Measurements from ENCODE around the gene DCLK1. TPM values are rescaled to one million over a fixed set of nuclear protein-coding genes. Genes with fewer than 3 reads are reported as not detected.

Gene DCLK1
- total and polyA plus RNA-seq, 7 experiments from 2014 or later = not detected

DNA sequence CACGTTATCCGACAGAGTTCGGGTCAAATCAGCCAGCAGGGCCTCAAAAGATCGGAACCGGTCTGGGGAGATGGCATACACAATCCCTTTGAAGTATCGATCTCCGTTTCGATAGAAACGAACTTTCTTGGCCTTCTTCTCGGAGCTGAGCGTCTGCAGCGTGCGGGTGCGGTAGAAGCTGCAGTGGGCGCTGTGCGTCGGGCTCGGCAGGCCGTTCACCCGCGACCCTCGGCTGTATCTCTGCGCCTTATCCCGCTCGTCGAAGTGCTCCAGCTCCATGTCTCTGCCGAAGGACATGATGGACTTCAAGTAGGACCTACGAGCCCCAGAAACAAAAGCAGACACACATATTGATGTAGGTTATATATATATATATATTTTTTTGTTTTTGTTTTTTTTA is 5.3 kb downstream of the DCLK1 start:
- POLR2A ChIA-PET = no interaction called here
- H3K9me3 ChIP-seq (ENCODE audit: control insufficient read depth in 2 of 3, low read length in 3 of 3) = no peaks in the 10 kb centered on the region
- Mint-ChIP-seq H3K9me3 (peaks cover 0 to 3% (median 0%) of the 10 kb centered on the region in 11 donors), H3K27me3 (peaks cover 9 to 18% (median 16%) of the 10 kb centered on the region in 5 donors), H3K27ac (no peak overlapping the region), H3K4me3 (no peak overlapping the region), H3K4me1 (peaks cover 0 to 2% (median 0%) of the 10 kb centered on the region in 7 donors), H3K36me3 (no peaks in the 10 kb centered on the region)
- CTCF ChIA-PET = no interaction called here
- H3K36me3 ChIP-seq (ENCODE audit: control insufficient read depth in 2 of 3, insufficient read depth in 3 of 3, low read length in 3 of 3) = no peaks in the 10 kb centered on the region
- H3K4me3 ChIP-seq (ENCODE audit: low read length) = no peak overlapping the region
- intact Hi-C loops (cut with micrococcal nuclease) = no loop called here
- DNase-seq = no peak
- no peaks in the 10 kb centered on the region for H3K4me1 ChIP-seq (ENCODE audit: control insufficient read depth in 2 of 2, insufficient read depth in 2 of 2, low read length in 2 of 2)
- no peak overlapping the region for H3K27ac ChIP-seq (ENCODE audit: low read depth, low read length)
- no peak for ATAC-seq
- no peaks in the 10 kb centered on the region for H3K27me3 ChIP-seq (ENCODE audit: control insufficient read depth in 2 of 2, insufficient read depth in 2 of 2, low read length in 2 of 2)

DNA sequence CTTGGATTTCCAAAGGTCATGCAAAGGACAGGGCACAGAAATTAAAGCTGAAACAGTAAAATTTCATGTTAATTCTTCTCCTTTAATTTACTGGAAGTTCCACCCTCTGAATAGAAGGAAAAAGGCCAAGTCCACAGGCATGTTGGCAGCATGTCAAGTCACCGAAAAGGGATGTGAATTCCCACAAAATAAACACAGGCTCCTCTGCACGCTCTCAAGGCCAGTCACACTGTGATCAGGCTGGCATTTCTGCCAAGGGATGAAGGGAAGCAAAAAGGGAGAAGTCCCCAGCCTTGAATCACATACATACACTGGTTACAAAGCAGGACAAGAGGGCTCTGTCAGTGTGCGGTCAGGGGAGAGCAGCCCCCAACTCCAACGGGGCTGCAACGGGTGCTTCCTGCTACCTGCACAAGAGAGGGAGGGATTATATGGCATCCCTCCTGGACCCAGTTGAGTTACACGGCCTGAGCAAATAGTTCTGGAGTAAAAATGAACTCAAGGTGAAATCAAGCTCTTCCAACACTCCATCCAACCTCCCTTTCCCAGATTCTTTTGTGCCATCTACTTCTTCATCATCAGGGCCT is 6.9 kb downstream of the DCLK1 start:
- Histone ChIP-seq H3K27ac (ENCODE audit: low read depth, low read length) (no peak overlapping the region), H3K36me3 (ENCODE audit: control insufficient read depth in 2 of 3, insufficient read depth in 3 of 3, low read length in 3 of 3) (no peaks in the 10 kb centered on the region), H3K4me3 (ENCODE audit: low read length) (no peak overlapping the region), H3K27me3 (ENCODE audit: control insufficient read depth in 2 of 2, insufficient read depth in 2 of 2, low read length in 2 of 2) (no peaks in the 10 kb centered on the region), H3K9me3 (ENCODE audit: control insufficient read depth in 2 of 3, low read length in 3 of 3) (no peaks in the 10 kb centered on the region), H3K4me1 (ENCODE audit: control insufficient read depth in 2 of 2, insufficient read depth in 2 of 2, low read length in 2 of 2) (no peaks in the 10 kb centered on the region)
- Mint-ChIP-seq H3K27me3 (peaks cover 0 to 10% (median 5%) of the 10 kb centered on the region in 5 donors), H3K27ac (no peak overlapping the region), H3K9me3 (peaks cover 0 to 3% (median 0%) of the 10 kb centered on the region in 11 donors), H3K4me1 (no peaks in the 10 kb centered on the region), H3K4me3 (no peak overlapping the region), H3K36me3 (no peaks in the 10 kb centered on the region)
- DNase-seq (no peak), ATAC-seq (no peak)
- intact Hi-C loops (cut with micrococcal nuclease) = no loop called here
- CTCF ChIA-PET = no interaction called here
- POLR2A ChIA-PET = no interaction called here

DNA sequence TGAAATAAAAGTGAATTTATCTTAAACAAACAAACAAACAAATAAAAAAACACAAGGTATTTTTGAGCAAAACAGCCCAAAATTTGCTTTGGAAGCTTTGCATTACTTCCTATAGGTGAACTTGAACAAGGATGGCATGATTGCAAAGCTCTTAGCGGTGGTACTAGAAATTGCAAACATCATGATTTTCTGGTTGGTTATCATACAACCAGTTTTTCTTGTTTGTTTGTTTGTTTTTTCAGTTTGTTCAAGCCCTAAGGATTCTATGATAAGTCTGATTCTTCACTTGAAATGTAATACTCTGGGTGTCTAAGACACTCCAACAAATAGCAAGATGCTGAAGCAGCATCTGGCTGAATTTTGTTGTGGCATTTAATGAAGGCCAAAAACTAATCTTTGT is 15.9 kb downstream of the DCLK1 start:
- intact Hi-C loops (cut with micrococcal nuclease) = no loop called here
- Histone ChIP-seq H3K36me3 (ENCODE audit: control insufficient read depth in 2 of 3, insufficient read depth in 3 of 3, low read length in 3 of 3) (no peaks in the 10 kb centered on the region), H3K4me1 (ENCODE audit: control insufficient read depth in 2 of 2, insufficient read depth in 2 of 2, low read length in 2 of 2) (no peaks in the 10 kb centered on the region), H3K27ac (ENCODE audit: low read depth, low read length) (no peak overlapping the region), H3K9me3 (ENCODE audit: control insufficient read depth in 2 of 3, low read length in 3 of 3) (no peaks in the 10 kb centered on the region), H3K27me3 (ENCODE audit: control insufficient read depth in 2 of 2, insufficient read depth in 2 of 2, low read length in 2 of 2) (no peaks in the 10 kb centered on the region), H3K4me3 (ENCODE audit: low read length) (no peak overlapping the region)
- CTCF ChIA-PET = no interaction called here
- H3K27me3 Mint-ChIP-seq = peaks cover 0 to 5% (median 0%) of the 10 kb centered on the region in 5 donors
- peaks cover 0 to 8% (median 0%) of the 10 kb centered on the region in 11 donors for H3K9me3 Mint-ChIP-seq
- POLR2A ChIA-PET = no interaction called here
- H3K4me1 Mint-ChIP-seq = no peaks in the 10 kb centered on the region
- DNase-seq = no peak
- ATAC-seq = no peak
- H3K36me3 Mint-ChIP-seq = no peaks in the 10 kb centered on the region
- no peak overlapping the region for H3K27ac Mint-ChIP-seq
- no peak overlapping the region for H3K4me3 Mint-ChIP-seq

DNA sequence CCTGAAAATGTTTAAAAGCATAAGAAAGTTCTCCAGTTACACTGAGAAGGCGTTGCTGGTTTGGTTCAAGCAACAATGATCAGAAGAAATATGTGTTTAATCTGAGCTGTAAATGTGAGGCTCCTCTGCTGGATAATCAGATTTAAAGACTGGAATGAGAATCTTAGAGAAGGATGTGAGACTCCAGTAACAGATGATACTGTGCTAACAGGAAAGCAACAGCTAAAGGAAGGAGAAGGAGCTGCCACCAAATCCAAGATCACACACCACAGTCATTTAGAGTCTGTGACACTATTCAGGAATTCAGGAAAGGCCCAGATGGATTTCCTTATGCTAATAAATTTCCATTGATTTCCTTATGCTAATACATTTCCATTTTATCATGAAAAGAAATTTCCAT is 16.9 kb downstream of the DCLK1 start:
- Histone ChIP-seq H3K4me3 (ENCODE audit: low read length) (no peak overlapping the region), H3K36me3 (ENCODE audit: control insufficient read depth in 2 of 3, insufficient read depth in 3 of 3, low read length in 3 of 3) (no peaks in the 10 kb centered on the region), H3K27ac (ENCODE audit: low read depth, low read length) (no peak overlapping the region), H3K27me3 (ENCODE audit: control insufficient read depth in 2 of 2, insufficient read depth in 2 of 2, low read length in 2 of 2) (no peaks in the 10 kb centered on the region), H3K4me1 (ENCODE audit: control insufficient read depth in 2 of 2, insufficient read depth in 2 of 2, low read length in 2 of 2) (no peaks in the 10 kb centered on the region), H3K9me3 (ENCODE audit: control insufficient read depth in 2 of 3, low read length in 3 of 3) (no peaks in the 10 kb centered on the region)
- H3K4me3 Mint-ChIP-seq = no peak overlapping the region
- DNase-seq = no peak
- no peaks in the 10 kb centered on the region for H3K4me1 Mint-ChIP-seq
- peaks cover 0 to 8% (median 0%) of the 10 kb centered on the region in 11 donors for H3K9me3 Mint-ChIP-seq
- peaks cover 0 to 4% (median 0%) of the 10 kb centered on the region in 5 donors for H3K27me3 Mint-ChIP-seq
- ATAC-seq = no peak
- ChIA-PET POLR2A (no interaction called here), CTCF (no interaction called here)
- H3K36me3 Mint-ChIP-seq = no peaks in the 10 kb centered on the region
- intact Hi-C loops (cut with micrococcal nuclease) = no loop called here
- no peak overlapping the region for H3K27ac Mint-ChIP-seq

DNA sequence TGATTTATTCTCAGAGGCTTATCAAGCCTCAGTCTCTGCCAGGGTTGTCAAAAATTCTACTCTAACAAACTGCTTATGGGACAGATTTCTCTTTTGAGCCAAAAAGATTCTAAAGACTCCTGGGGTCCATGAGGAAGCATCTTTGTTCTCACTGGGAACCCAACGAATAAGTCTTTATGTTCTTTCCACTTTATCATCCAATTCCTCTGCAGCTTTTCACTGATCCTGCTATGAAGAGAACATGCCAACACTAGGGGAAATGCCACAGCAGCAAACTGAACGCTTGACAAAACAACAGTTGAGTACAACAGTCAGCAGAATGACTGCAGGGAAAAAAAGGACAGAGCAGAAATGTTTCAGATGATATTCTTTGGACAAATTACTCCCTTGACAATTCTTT is 22.2 kb downstream of the DCLK1 start:
- Histone ChIP-seq H3K9me3 (ENCODE audit: control insufficient read depth in 2 of 3, low read length in 3 of 3) (peaks cover 0 to 3% (median 0%) of the 10 kb centered on the region in 3 experiments), H3K4me1 (ENCODE audit: control insufficient read depth in 2 of 2, insufficient read depth in 2 of 2, low read length in 2 of 2) (no peaks in the 10 kb centered on the region), H3K4me3 (ENCODE audit: low read length) (no peak overlapping the region), H3K36me3 (ENCODE audit: control insufficient read depth in 2 of 3, insufficient read depth in 3 of 3, low read length in 3 of 3) (no peaks in the 10 kb centered on the region), H3K27ac (ENCODE audit: low read depth, low read length) (no peak overlapping the region), H3K27me3 (ENCODE audit: control insufficient read depth in 2 of 2, insufficient read depth in 2 of 2, low read length in 2 of 2) (no peaks in the 10 kb centered on the region)
- Mint-ChIP-seq H3K9me3 (peaks cover 0 to 9% (median 2%) of the 10 kb centered on the region in 11 donors), H3K27ac (no peak overlapping the region), H3K27me3 (peaks cover 0 to 4% (median 0%) of the 10 kb centered on the region in 5 donors), H3K4me3 (no peak overlapping the region), H3K4me1 (no peaks in the 10 kb centered on the region), H3K36me3 (no peaks in the 10 kb centered on the region)
- ATAC-seq = no peak
- ChIA-PET POLR2A (no interaction called here), CTCF (no interaction called here)
- no peak for DNase-seq
- intact Hi-C loops (cut with micrococcal nuclease) = no loop called here

DNA sequence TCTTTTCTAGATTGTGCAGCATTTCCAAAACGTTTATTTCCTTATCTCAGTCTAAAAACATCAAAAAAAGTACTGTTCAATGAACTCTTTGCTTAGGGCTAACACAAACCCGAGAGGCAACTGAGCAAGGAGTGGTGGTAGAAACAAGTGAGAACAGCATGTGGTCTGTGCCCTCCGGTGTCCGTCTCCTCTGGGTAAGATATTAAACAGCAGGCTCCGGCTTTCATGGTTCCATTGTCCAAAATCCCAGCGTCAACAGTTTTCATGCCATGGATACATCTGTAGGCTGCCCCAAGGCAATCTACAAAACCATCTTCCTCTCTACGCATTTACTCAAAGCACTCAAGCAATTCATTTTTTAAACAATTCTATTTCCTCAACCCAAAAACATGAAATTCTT is 22.8 kb downstream of the DCLK1 start:
- Mint-ChIP-seq H3K4me3 (no peak overlapping the region), H3K27ac (no peak overlapping the region), H3K4me1 (no peaks in the 10 kb centered on the region), H3K9me3 (peaks cover 0 to 9% (median 2%) of the 10 kb centered on the region in 11 donors), H3K27me3 (peaks cover 0 to 4% (median 0%) of the 10 kb centered on the region in 5 donors), H3K36me3 (no peaks in the 10 kb centered on the region)
- Histone ChIP-seq H3K27ac (ENCODE audit: low read depth, low read length) (no peak overlapping the region), H3K4me1 (ENCODE audit: control insufficient read depth in 2 of 2, insufficient read depth in 2 of 2, low read length in 2 of 2) (no peaks in the 10 kb centered on the region), H3K9me3 (ENCODE audit: control insufficient read depth in 2 of 3, low read length in 3 of 3) (peaks cover 0 to 3% (median 0%) of the 10 kb centered on the region in 3 experiments), H3K4me3 (ENCODE audit: low read length) (no peak overlapping the region), H3K36me3 (ENCODE audit: control insufficient read depth in 2 of 3, insufficient read depth in 3 of 3, low read length in 3 of 3) (no peaks in the 10 kb centered on the region), H3K27me3 (ENCODE audit: control insufficient read depth in 2 of 2, insufficient read depth in 2 of 2, low read length in 2 of 2) (no peaks in the 10 kb centered on the region)
- CTCF ChIA-PET = no interaction called here
- intact Hi-C loops (cut with micrococcal nuclease) = no loop called here
- DNase-seq (no peak), ATAC-seq (no peak)
- POLR2A ChIA-PET = no interaction called here

DNA sequence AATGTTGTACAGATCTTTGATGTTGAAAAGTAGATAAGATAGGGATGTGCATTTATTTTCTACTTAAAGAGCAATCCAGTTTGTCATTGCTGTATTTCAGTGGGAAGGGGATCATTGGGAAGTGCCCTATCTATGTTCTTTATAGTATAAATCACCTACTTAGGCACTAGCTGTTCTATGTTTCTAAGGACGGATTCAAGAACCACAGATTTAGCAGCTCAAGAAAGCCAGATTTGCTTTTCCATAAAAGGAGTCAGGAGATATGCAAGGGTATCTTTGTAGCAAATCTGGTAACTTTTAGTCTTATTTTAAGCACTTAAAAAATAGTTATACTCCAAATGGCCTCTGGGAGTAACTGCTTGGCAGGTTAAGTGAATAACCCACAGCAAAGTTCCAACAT is 23.7 kb downstream of the DCLK1 start:
- DNase-seq (no peak), ATAC-seq (no peak)
- Mint-ChIP-seq H3K27ac (no peak overlapping the region), H3K9me3 (peaks cover 0 to 9% (median 3%) of the 10 kb centered on the region in 11 donors), H3K4me1 (no peaks in the 10 kb centered on the region), H3K27me3 (peaks cover 0 to 4% (median 0%) of the 10 kb centered on the region in 5 donors), H3K36me3 (no peaks in the 10 kb centered on the region), H3K4me3 (no peak overlapping the region)
- peaks cover 0 to 3% (median 0%) of the 10 kb centered on the region in 3 experiments for H3K9me3 ChIP-seq (ENCODE audit: control insufficient read depth in 2 of 3, low read length in 3 of 3)
- intact Hi-C loops (cut with micrococcal nuclease) = no loop called here
- H3K27me3 ChIP-seq (ENCODE audit: control insufficient read depth in 2 of 2, insufficient read depth in 2 of 2, low read length in 2 of 2) = no peaks in the 10 kb centered on the region
- H3K4me1 ChIP-seq (ENCODE audit: control insufficient read depth in 2 of 2, insufficient read depth in 2 of 2, low read length in 2 of 2) = no peaks in the 10 kb centered on the region
- no peak overlapping the region for H3K27ac ChIP-seq (ENCODE audit: low read depth, low read length)
- ChIA-PET CTCF (no interaction called here), POLR2A (interaction anchor here (0.5 kb wide), 1 partner anchor 1886 kb away, joined by 4 read pairs; no protein-coding TSS in a partner anchor)
- no peaks in the 10 kb centered on the region for H3K36me3 ChIP-seq (ENCODE audit: control insufficient read depth in 2 of 3, insufficient read depth in 3 of 3, low read length in 3 of 3)
- no peak overlapping the region for H3K4me3 ChIP-seq (ENCODE audit: low read length)
